Parathyroid adenoma (tissue), 2 donors: Measurements from ENCODE around the gene LRRC49.
"Not testable (repeated sequence)": the region's sequence is repeated elsewhere in the genome, so short reads cannot be mapped to it uniquely, and the experiment has no call there.

ENCODE experiments used
- H2AFZ ChIP-seq: fragments of 300-600 bp; sonication (generic); one replicate; pipeline ENCODE4 v1.7.0; 2017; ENCODE audit warnings: antibody characterized with exemption, mild to moderate bottlenecking
- H3K27ac ChIP-seq: fragments of 300-600 bp; sonication (generic); one replicate; pipeline ENCODE4 v1.7.0; 2017
- H3K27me3 ChIP-seq: fragments of 300-600 bp; sonication (generic); one replicate; pipeline ENCODE4 v1.7.0; 2017; ENCODE audit warnings: low read length; ENCODE audit not compliant: control insufficient read depth, insufficient read depth
- H3K36me3 ChIP-seq: fragments of 300-600 bp; sonication (generic); one replicate; pipeline ENCODE4 v1.7.0; 2017; ENCODE audit warnings: low read length; ENCODE audit not compliant: control insufficient read depth, insufficient read depth
- H3K4me1 ChIP-seq: fragments of 300-600 bp; sonication (generic); one replicate; pipeline ENCODE4 v1.7.0; 2017; ENCODE audit warnings: control low read depth
- H3K4me2 ChIP-seq: fragments of 300-600 bp; sonication (generic); one replicate; pipeline ENCODE4 v1.7.0; 2017; ENCODE audit warnings: low read length
- H3K4me3 ChIP-seq: fragments of 300-600 bp; sonication (generic); one replicate; pipeline ENCODE4 v1.7.0; 2017; ENCODE audit warnings: low read depth, low read length
- H3K79me2 ChIP-seq: fragments of 300-600 bp; sonication (generic); one replicate; pipeline ENCODE4 v1.7.0; 2017; ENCODE audit warnings: control low read depth
- H3K9ac ChIP-seq: fragments of 300-600 bp; sonication (generic); one replicate; pipeline ENCODE4 v1.7.0; 2017; ENCODE audit warnings: mild to moderate bottlenecking
- H3K9me3 ChIP-seq: fragments of 300-600 bp; sonication (generic); one replicate; pipeline ENCODE4 v1.7.0; 2017; ENCODE audit warnings: low read length; ENCODE audit not compliant: control insufficient read depth
- TF ChIP-seq, protein P1 (sequence below): fragments of 300-600 bp; sonication (generic); IDR thresholded peaks from one replicate; pipeline ENCODE4 v1.7.0; 2017; ENCODE audit warnings: antibody characterized with exemption, mild to moderate bottlenecking
- donor health status: primary hyperparathyroidism.

LRRC49 gene

DNA sequence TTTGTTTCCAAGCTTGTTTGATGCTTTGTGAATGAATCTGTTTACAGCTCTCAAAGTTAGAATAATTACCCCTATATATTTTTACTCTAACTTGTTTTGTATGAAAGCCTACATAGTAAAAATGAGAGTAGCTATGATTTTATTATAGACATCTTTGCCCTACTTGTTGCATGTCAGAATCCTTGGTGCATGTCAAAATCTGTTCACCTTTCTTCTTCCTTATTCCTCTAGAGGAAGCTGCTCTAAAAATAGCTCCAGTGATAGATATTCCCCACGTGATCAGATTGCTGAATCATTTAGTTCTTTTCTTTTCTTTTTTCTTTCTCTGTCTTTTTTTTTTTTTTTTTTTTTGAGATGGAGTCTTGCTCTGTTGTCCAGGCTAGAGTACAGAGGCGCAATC is 39.8 kb downstream of the LRRC49 start:
- no peaks in the 10 kb centered on the region for H3K27me3 ChIP-seq
- no peak overlapping the region for H3K4me2 ChIP-seq
- H2AFZ ChIP-seq = no peak overlapping the region
- H3K79me2 ChIP-seq = no peaks in the 10 kb centered on the region
- no peak overlapping the region for H3K4me3 ChIP-seq
- H3K9me3 ChIP-seq = no peaks in the 10 kb centered on the region
- H3K9ac ChIP-seq = no peak overlapping the region
- TF ChIP-seq, protein P1, sequence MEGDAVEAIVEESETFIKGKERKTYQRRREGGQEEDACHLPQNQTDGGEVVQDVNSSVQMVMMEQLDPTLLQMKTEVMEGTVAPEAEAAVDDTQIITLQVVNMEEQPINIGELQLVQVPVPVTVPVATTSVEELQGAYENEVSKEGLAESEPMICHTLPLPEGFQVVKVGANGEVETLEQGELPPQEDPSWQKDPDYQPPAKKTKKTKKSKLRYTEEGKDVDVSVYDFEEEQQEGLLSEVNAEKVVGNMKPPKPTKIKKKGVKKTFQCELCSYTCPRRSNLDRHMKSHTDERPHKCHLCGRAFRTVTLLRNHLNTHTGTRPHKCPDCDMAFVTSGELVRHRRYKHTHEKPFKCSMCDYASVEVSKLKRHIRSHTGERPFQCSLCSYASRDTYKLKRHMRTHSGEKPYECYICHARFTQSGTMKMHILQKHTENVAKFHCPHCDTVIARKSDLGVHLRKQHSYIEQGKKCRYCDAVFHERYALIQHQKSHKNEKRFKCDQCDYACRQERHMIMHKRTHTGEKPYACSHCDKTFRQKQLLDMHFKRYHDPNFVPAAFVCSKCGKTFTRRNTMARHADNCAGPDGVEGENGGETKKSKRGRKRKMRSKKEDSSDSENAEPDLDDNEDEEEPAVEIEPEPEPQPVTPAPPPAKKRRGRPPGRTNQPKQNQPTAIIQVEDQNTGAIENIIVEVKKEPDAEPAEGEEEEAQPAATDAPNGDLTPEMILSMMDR = no peak
- no peak overlapping the region for H3K27ac ChIP-seq
- no peaks in the 10 kb centered on the region for H3K4me1 ChIP-seq
- H3K36me3 ChIP-seq = no peaks in the 10 kb centered on the region

DNA sequence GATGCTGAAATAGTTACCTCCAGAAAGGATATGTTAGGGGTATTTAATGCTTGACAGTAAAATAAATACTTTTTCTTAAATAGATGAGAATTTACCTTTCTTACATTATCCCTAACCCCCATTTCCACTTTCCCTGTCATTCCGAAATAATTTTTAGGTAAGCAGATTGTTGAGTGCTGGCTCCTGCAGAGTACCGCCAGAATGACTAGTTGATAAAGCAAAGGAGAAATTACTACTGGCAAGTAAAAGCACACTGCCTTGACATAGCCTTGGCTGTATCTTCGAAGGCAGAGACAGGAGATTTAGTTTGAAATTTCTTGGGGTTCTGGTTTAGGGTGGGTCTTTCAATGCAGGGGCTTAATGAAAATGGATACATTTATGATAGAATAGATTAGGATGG is 40.8 kb downstream of the LRRC49 start:
- Histone ChIP-seq H2AFZ (no peak overlapping the region), H3K4me1 (no peaks in the 10 kb centered on the region), H3K4me3 (no peak overlapping the region), H3K79me2 (no peaks in the 10 kb centered on the region), H3K36me3 (no peaks in the 10 kb centered on the region), H3K9ac (no peak overlapping the region), H3K27me3 (no peaks in the 10 kb centered on the region), H3K4me2 (no peak overlapping the region), H3K27ac (no peak overlapping the region), H3K9me3 (no peaks in the 10 kb centered on the region)
- TF ChIP-seq, protein P1 = no peak

DNA sequence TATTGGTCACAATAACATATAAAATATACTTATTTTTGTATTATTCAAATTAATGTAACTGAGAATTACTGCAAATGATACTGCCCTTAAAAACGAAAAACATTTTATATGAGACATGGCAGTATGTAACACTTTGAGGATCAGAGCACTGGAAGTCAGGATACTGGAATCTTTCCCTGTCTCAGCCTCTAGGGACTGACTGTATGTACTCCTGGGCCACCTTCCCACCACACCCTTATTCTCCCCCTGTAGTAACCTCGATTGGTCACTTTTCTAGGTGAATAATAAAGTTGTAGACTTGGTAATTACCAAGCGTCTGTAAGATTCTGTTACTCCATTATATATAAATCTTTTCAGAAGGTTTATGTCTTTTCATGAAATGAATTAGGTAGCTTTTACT is 43.0 kb downstream of the LRRC49 start:
- H3K27ac ChIP-seq = no peak overlapping the region
- no peaks in the 10 kb centered on the region for H3K4me1 ChIP-seq
- no peaks in the 10 kb centered on the region for H3K27me3 ChIP-seq
- H3K9ac ChIP-seq = no peak overlapping the region
- H3K4me2 ChIP-seq = no peak overlapping the region
- no peaks in the 10 kb centered on the region for H3K79me2 ChIP-seq
- TF ChIP-seq, protein P1 = no peak
- no peak overlapping the region for H2AFZ ChIP-seq
- H3K36me3 ChIP-seq = no peaks in the 10 kb centered on the region
- H3K4me3 ChIP-seq = no peak overlapping the region
- H3K9me3 ChIP-seq = no peaks in the 10 kb centered on the region

DNA sequence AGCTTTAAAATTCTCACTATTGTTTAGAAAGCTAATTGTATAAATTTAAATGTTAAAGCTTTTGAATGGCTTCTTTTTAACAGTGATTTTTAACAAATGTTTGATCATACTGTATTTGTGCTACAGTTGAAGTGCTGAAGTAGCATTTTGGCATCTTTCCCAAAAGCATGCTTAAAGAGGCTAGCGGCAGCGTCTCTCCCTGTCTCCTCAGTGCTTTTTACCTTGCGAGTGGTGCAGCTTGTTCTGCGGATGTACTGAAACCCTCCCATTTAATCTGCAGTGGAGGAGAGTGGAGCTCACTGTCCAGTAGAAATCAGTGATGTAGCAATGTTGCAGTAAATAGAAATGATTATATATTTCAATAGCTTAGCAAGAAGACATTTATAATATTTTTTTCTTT is 43.7 kb downstream of the LRRC49 start:
- Histone ChIP-seq H3K4me3 (no peak overlapping the region), H3K9ac (no peak overlapping the region), H3K4me2 (no peak overlapping the region), H3K27me3 (no peaks in the 10 kb centered on the region), H3K9me3 (no peaks in the 10 kb centered on the region), H2AFZ (no peak overlapping the region), H3K36me3 (no peaks in the 10 kb centered on the region), H3K4me1 (no peaks in the 10 kb centered on the region), H3K27ac (no peak overlapping the region), H3K79me2 (no peaks in the 10 kb centered on the region)
- TF ChIP-seq, protein P1 = no peak

DNA sequence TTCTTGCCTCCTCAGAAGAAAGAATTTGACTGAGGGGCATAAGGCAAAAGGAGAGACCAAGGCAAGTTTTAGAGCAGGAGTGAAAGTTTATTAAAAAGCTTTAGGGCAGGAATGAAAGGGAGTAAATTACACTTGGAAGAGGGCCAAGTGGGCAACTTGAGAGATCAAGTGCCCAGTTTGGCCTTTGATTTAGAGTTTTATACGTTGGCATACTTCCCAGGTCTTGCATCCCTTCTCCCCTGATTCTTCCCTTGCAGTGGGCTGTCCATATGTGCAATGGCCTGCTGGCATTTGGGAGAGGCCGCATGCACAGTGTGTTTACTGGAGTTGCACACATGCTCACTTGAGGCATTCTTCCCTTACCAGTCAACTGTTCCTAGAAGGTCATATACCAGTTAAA is 50.7 kb downstream of the LRRC49 start:
- not testable (repeated sequence) for H3K79me2 ChIP-seq, H3K9ac ChIP-seq, H2AFZ ChIP-seq, H3K4me1 ChIP-seq, H3K9me3 ChIP-seq, H3K27me3 ChIP-seq, H3K36me3 ChIP-seq, H3K4me2 ChIP-seq, H3K27ac ChIP-seq, H3K4me3 ChIP-seq
